GM18907 (cell line): ENCODE results near the gene PTAFR.

Experiments used
- ATAC-seq: cut with Tn5 transposase; IDR thresholded peaks from one replicate; pipeline ENCODE4 v1.9.1; 2021; ENCODE audit warnings: mild to moderate bottlenecking, moderate library complexity; ENCODE audit not compliant: unreplicated experiment

Gene PTAFR

DNA sequence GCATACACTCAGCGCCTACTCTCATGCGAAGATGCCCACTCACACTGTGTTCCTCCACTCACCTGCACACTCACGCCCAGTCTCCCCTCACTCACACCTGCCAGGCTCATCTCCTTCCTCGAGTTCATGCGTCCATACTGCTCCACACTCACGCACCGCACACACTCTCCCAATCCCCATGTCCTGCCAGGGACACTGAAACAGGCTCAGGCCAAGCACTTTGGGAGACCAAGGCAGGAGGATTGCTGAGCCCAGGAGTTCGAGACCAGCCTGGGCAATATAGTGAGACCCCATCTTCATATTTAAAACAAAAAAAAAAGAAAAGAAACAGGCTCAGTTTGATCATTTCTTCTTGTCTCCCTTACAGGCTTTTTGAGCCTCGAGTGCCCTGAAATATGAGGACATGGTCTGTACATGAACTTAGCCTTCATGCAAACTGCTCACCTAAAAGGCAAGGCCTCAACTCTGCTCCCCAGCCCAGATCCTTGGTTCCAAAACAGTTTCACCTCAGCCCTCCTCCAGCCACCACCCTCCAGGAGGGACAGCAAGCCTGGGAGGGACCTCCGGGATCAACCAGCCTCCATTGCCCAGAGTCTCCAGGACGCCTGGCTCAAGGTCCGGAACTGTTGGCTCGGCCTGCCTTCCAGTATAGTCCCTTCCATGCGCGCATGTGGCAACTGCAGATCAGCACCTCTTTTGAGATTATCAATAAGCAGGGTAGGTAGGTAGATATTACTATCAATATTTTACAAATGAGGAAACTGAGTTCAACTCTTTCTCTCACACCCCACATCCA, 2.4 kb upstream of the PTAFR start:
- no peak for ATAC-seq

- no peak for ATAC-seq
Measured at GRCh38 chr1:28175955-28176485, 470 bp downstream of the PTAFR start.

GRCh38 chr1:28173980-28174297, 2.6 kb downstream of the PTAFR start:
- ATAC-seq = no peak

DNA sequence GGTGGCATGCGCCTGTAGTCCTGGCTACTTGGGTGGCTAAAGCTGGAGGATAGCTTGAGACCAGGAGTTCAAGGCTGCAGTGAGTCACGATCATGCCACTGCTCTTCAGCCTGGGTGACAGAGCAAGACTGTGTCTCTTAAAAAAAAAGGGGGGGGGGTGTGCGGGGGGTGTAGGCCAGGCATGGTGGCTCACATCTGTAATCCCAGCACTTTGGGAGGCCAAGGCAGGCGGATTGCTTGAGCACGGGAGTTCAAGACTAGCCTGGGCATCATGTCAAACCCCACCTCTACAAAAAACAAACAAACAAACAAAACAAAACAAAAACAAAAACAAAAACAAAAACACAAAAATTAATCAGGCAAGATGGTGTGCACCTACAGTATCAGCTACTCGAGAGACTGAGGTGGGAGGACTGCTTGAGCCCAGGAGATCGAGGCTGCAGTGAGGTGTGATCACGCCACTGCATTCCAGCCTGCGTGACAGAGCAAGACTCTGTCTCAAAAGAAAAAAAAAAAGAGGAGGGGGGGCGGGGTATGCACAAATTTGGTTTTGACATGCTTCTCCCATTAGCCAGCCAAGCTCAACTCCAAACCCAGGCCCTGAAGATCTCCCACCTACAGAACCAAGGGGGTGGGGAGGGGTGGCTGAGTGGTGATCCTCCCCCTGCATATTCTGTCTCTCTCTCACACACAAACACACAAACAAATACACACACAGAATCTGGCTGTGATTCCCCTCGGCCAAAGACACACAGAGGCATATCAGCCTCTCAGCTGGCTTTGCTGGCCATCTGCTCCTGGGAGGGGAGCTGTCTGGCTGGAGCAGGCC, 3.1 kb downstream of the PTAFR start:
- no peak for ATAC-seq

DNA sequence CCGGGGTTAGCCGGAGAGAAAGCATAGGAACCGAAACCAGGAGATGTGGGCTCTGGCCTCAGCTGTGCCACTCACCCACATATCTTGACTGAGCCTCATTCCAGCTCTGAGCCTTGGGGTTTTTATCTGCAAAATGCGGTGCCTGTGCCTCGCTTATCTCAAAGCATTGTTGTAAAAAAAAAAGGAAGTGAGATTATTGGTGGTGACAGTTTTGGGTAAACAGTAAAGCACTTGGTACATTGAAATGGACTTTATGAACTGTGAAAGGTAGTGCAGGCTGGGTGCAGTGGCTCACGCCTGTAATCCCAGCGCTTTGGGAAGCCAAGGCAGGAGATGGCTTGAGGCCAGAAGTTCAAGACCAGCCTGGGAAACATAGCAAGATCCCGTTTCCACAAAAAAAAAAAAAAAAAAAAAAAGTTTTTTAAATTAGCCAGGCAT, 3.8 kb downstream of the PTAFR start:
- peak; percentile 72 for ATAC-seq

DNA sequence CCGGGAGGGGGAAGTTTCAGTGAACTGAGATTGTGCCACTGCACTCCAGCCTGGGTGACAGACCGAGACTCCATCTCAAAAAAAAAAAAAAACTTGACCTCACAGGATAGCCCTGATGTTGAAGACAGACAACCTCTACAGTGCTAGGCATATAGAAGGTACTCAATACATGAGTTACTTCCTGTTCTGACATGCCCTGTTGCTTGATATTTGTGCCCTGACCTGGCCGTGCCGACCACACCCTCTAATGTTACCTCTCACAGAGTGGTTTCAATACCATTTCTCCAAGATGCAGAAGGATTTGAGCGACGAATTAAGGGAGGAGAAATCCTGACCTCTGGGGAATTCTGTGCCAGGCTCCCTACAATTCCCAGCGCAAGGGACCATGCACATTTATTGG, 5.2 kb downstream of the PTAFR start:
- ATAC-seq = no peak

GRCh38 chr1:28170001-28170596, 6.4 kb downstream of the PTAFR start:
- no peak for ATAC-seq

DNA sequence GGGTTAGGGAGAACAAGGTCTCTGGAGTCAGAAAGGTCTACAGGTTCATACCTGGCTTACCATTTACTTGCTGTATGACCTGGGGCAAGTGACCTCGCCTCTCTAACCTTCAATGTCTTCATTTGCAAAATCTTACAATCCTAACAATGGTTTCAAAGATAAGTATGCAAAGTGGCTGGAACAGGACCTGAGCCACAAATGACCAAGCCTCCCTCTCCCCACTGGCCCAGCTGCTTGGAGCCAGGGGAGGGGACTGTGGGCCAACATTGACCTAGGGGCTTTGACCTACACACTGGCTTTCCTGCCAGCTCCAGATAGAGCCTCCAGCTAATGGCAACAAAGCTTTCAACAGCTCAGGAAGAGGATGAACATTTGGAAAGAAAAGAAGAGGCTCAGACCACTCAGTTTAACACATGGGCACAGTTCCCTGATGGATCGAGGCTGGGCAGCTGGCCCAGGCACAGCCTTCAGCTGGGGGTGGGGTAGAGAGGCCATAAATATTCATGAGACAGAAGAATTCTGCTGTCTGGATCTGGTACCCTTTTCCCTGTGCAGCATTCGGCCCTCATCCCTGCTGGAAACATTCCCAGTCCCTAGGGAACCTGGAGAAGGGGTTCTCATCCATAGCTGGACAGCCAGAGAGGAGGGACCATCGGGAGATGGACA, 12.9 kb downstream of the PTAFR start:
- no peak for ATAC-seq

DNA sequence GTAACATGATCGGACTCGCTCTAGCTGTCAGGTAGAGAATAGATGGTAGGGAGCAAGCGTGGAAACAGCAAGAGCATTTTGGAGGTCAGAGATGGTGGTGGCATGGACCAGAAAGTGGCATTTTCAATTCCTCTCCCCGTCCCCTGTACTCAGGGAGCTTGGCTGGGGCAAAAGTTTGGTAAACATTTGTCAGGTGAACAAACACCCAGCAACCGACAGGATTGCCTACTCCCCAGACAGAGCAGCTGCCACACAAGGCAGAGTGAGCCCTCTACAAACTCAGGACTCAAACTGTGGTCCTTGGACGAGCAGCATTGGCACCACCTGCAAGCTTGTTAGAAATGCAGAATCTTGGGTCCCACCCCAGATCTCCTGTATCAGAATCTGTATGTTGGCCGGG, 14.3 kb downstream of the PTAFR start:
- no peak for ATAC-seq

DNA sequence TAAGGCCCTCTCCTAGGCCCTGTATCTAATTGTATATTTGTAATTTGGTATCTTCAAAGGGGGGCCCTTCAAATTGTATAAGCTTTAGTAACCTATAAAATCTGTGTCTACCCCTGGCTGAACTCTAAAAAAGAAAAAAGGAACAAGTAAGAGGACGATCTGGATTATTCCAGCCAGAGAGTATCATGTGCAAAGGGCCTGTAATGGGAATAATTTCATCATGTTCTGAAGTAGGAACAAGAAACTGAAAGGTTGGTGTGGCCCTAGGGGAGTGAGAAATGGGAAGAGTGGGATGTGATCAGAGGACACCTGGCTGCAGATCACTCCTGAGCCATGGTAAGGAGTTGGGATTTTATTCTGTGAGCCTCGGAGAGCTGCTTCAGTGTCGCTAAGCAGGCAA, 14.7 kb downstream of the PTAFR start:
- no peak for ATAC-seq

- no peak for ATAC-seq
Measured at GRCh38 chr1:28160782-28161266, 15.7 kb downstream of the PTAFR start.

GRCh38 chr1:28159680-28160079, 16.8 kb downstream of the PTAFR start:
- no peak for ATAC-seq

GRCh38 chr1:28159243-28159642, 17.2 kb downstream of the PTAFR start:
- ATAC-seq = no peak

DNA sequence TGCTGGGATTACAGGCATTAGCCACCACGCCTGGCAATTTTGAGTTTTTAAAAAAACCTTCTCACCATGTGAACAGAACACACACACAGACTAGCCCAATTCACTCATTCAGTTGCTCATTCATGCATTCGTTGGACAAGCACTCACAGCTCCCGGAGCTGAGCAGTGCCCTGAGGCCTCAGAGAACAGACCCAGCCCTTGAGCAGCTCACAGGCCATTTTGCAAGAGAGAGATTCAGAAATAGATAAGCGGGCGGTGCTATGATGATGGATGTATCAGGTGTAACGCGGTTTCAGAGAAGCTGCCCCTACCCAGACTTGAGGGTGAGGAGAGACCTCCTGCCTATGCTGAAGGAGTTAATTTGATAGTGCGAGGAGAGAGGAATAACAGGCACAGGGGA, 18.6 kb downstream of the PTAFR start:
- no peak for ATAC-seq

- ATAC-seq = no peak
Measured at GRCh38 chr1:28156821-28157220, 19.7 kb downstream of the PTAFR start.

GRCh38 chr1:28155628-28156027, 20.9 kb downstream of the PTAFR start:
- ATAC-seq = no peak

- no peak for ATAC-seq
Measured at GRCh38 chr1:28154078-28154594, 22.4 kb downstream of the PTAFR start.

DNA sequence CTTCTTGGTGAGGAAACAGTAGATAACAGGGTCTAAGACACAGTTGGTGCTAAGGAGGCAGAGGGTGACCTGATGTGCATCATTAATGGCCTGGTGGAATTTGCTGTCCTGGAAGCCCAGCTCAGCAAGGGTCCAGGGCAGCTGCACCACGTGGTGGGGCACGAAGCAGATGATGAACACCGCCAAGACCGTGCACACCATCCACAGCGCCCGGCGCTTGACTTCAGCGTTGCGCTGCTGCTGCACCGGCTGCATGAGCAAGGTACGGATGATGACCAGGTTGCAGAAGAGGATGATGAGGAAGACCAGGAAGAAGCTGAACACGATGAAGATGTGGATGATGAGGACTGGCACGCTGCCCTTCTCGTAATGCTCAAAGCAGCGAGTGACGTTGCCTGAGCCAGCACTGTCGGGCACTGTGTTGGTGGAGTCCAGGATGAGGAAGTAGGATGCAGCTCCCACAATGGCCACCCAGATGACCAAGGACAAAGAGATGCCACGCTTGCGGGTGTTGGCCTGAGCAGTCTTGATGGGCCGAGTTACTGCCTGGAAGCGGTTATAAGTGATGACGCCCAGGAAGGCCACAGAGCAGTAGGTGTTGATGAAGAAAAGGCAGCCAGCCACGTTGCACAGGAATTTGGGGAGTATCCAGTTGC, 26.2 kb downstream of the PTAFR start:
- no peak for ATAC-seq

GRCh38 chr1:28148880-28149195, 27.7 kb downstream of the PTAFR start:
- no peak for ATAC-seq
